Ecto neural progenitor cell (in vitro differentiated cells): Measurements from ENCODE around the gene CDCA4.

ENCODE experiments used
- DNase-seq: peaks from one replicate; pipeline ENCODE4 v3.0.0-alpha.2; 2018; ENCODE audit warnings: low spot score

Gene CDCA4

GRCh38 chr14:105013150-105013785 is 7.6 kb downstream of the CDCA4 start:
- DNase-seq, result no peak

- DNase-seq, result no peak
Observed at GRCh38 chr14:105012171-105012985, 8.5 kb downstream of the CDCA4 start.

- DNase-seq, result no peak
Observed at GRCh38 chr14:105011312-105011990, 9.4 kb downstream of the CDCA4 start.

GRCh38 chr14:105010891-105011291 is 10.0 kb downstream of the CDCA4 start:
- no peak for DNase-seq

GRCh38 chr14:105010106-105010505 is 10.8 kb downstream of the CDCA4 start:
- DNase-seq, result no peak

GRCh38 chr14:105007593-105008264 is 13.2 kb downstream of the CDCA4 start:
- DNase-seq, result no peak

GRCh38 chr14:105006831-105007592 is 13.9 kb downstream of the CDCA4 start:
- no peak for DNase-seq

GRCh38 chr14:105005929-105006830 is 14.7 kb downstream of the CDCA4 start:
- no peak for DNase-seq

- no peak for DNase-seq
Observed at GRCh38 chr14:105005329-105005928, 15.5 kb downstream of the CDCA4 start.

- DNase-seq, result no peak
Observed at GRCh38 chr14:104999361-104999760, 21.5 kb downstream of the CDCA4 start.

GRCh38 chr14:104998801-104999200 is 22.1 kb downstream of the CDCA4 start:
- DNase-seq, result no peak

GRCh38 chr14:104996483-104996882 is 24.4 kb downstream of the CDCA4 start:
- no peak for DNase-seq

- no peak for DNase-seq
Observed at GRCh38 chr14:104996032-104996431, 24.9 kb downstream of the CDCA4 start.

GRCh38 chr14:104994978-104995377 is 25.9 kb downstream of the CDCA4 start:
- no peak for DNase-seq

- DNase-seq, result no peak
Observed at GRCh38 chr14:104993808-104994591, 26.9 kb downstream of the CDCA4 start.

GRCh38 chr14:104993306-104993705 is 27.6 kb downstream of the CDCA4 start:
- no peak for DNase-seq

- DNase-seq, result no peak
Observed at GRCh38 chr14:104992501-104992900, 28.4 kb downstream of the CDCA4 start.

- DNase-seq, result no peak
Observed at GRCh38 chr14:104991896-104992230, 29.0 kb downstream of the CDCA4 start.

- no peak for DNase-seq
Observed at GRCh38 chr14:104989951-104990303, 31.0 kb downstream of the CDCA4 start.
